NCI-H146 treated with DMSO at 0.1 percent for 48 hours (cell line): ENCODE results near the gene TTC22.

Experiments
- DNase-seq: peaks from one replicate; lab custom pipeline; 2025; ENCODE audit not compliant: unreplicated experiment; lab: John Stamatoyannopoulos, UW

TTC22 gene

DNA sequence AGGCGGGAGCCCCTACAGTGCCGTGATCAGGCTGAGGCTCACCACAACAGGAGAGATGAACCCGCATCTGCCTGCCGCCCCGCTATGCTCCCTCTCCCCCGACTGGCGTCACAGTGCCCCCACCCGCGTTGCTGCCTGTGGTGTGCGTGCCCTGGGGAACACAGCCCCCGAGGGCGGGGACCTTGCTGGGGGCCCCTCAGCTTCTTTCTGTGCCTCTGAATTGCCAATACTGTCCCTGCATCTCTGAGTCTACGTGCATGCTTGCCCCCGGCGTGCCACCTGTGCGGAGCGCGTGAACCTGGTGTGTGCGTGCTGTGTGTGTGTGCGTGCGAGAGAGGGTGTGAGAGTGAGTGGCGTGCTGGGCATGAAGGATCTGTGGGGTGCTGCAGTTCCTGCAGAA is 47.1 kb downstream of the TTC22 start:
- no peak for DNase-seq

DNA sequence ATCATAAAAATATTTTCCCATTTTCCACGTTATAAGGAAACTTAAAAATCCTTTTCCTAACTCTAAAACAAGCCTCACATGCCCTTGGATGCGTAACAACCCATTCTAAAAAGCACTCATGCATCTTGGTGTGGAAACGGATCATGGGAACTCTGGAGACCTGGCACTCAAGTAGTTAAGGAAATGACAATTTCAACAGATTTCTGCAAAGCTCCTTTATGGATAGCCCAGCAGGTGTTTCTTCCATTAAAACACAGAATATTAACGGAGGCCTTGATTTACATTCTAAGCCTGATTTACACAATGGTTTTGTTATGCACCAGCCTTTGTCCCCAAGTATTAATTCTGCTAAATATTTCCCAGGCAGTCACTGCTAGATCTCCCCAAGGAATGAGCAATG is 49.7 kb downstream of the TTC22 start:
- DNase-seq: no peak

- DNase-seq: no peak
These were observed 50.5 kb downstream of the TTC22 start for GRCh38 chr1:54750596-54750995.

- no peak for DNase-seq
These were observed 52.9 kb downstream of the TTC22 start for GRCh38 chr1:54748094-54748835.

GRCh38 chr1:54745864-54746263 is 55.3 kb downstream of the TTC22 start:
- no peak for DNase-seq

- DNase-seq: no peak
These were observed 55.8 kb downstream of the TTC22 start for GRCh38 chr1:54745274-54745673.

DNA sequence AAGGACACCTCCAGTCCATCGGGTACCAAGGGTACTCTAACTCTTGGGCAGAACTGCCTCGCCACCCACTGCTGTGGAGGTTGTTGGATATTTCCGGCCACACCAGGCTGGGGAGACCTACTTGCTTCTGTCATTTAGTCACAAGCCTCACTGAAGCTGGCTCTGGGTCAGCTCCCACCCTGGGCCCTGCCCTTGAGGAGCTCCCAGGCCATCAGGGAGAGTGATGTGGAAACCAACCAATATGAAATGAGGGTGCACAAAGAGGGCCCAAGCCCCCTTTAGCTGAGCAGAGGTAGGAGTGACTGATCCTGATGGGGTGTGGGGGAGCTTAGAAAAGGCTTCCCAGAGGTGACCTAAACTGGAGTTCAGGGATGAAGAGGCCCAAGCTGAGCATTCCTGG is 56.4 kb downstream of the TTC22 start:
- no peak for DNase-seq

- DNase-seq: no peak
These were observed 57.5 kb downstream of the TTC22 start for GRCh38 chr1:54743416-54744226.

GRCh38 chr1:54742282-54742681 is 58.8 kb downstream of the TTC22 start:
- no peak for DNase-seq

DNA sequence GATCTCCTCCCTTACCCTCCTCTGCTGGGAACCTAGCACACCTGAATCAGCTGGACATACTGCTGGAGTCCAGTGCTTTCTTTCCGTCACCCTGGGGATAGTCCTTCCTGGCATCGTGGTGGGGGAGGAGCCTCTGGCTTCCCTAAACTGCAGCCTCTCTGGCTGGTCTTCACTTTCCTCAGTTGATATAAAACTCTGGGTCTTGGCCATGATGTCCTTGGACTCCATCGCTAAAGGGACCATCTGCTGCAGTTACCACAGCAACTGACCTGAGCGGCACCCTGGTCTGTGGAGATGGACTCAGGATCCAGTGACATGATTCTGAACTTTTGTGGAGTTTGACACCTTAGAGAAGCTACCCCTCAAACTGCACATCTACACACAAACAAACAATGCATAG is 59.6 kb downstream of the TTC22 start:
- DNase-seq: no peak

DNA sequence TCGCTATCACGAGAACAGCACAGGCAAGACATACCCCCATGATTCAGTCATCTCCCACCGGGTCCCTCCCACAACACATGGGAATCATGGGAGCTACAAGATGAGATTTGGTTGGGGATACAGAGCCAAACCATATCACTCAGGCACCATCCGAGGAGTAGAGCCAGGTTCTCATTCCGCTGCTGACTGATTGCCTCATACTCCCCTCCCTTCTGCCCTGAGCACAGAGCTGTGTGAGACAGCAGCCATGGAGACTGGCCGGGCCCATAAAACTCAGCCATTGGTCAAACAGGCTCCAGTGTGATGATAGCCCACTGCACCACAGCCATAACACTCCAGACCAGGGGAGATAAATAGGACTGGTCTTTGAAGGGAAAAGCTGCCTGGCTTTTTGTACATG is 62.9 kb downstream of the TTC22 start:
- DNase-seq: no peak

GRCh38 chr1:54736685-54737084 is 64.4 kb downstream of the TTC22 start:
- DNase-seq: no peak
